B cell (primary cell): Measurements from ENCODE around the gene UCN3.

ENCODE experiments used
- CTCF ChIP-seq: fragments of 200-600 bp; IDR thresholded peaks from one replicate; pipeline ENCODE4 v1.8.0; 2022; ENCODE audit warnings: antibody characterized with exemption, mild to moderate bottlenecking
- EZH2 ChIP-seq: IDR thresholded peaks from 2 replicates; pipeline ENCODE4 v1.6.1; 2012; ENCODE audit warnings: borderline replicate concordance, low read depth, mild to moderate bottlenecking, moderate library complexity, low read length; ENCODE audit not compliant: insufficient read depth, poor library complexity, severe bottlenecking

- TF ChIP-seq CTCF (no peak), EZH2 (no peak)
These were observed 11.7 kb downstream of the UCN3 start for GRCh38 chr10:5376450-5376849.
